H1 (cell line): Measurements from ENCODE around the gene KCNB1. TPM values are rescaled to one million over a fixed set of nuclear protein-coding genes. Genes with fewer than 3 reads are reported as not detected.

Source experiments
- EZH2 ChIP-seq: fragments of 200-600 bp; sonication (generic); IDR thresholded peaks from 2 replicates; pipeline ENCODE4 v1.7.1; 2012; ENCODE audit warnings: low read depth, mild to moderate bottlenecking, moderate library complexity, low read length, inconsistent platforms; ENCODE audit not compliant: severe bottlenecking
- FOSL1 ChIP-seq: IDR thresholded peaks from 2 replicates; pipeline ENCODE4 v1.6.1; 2011; ENCODE audit warnings: mild to moderate bottlenecking, low read depth, low read length, moderate library complexity; ENCODE audit not compliant: insufficient read depth
- MAX ChIP-seq: IDR thresholded peaks from 2 replicates; pipeline ENCODE4 v1.6.1; 2012; ENCODE audit warnings: inconsistent platforms
- RNF2 ChIP-seq: fragments of 200-900, 300-1000 bp; sonication (generic); IDR thresholded peaks from 2 replicates; pipeline ENCODE4 v1.7.1; 2016; ENCODE audit warnings: borderline replicate concordance, low read depth, mild to moderate bottlenecking, antibody characterized with exemption, low read length; ENCODE audit not compliant: poor library complexity, severe bottlenecking; ENCODE audit errors: missing control alignments
- YY1 ChIP-seq: IDR thresholded peaks from 2 replicates; pipeline ENCODE4 v1.6.1; 2011; ENCODE audit warnings: low read depth, mild to moderate bottlenecking, low read length
- polyA plus RNA-seq, 7 experiments: library from polyadenylated mRNA; depleted of rRNA in 3 of 7; stranded (reverse) in 5 of 7; unstranded in 2 of 7; fragments of >200 nt in 5 of 7; fragments of 200-250 nt in 2 of 7; gene quantifications; 1 replicate in 5 of 7; 2 replicates in 1 of 7; 4 replicates in 1 of 7; pipeline versions ENCODE4 v1.2.1 to v1.2.3, GENCODE V29; 2011 to 2013; ENCODE audit warnings: missing spikeins in 2 of 7, mixed read lengths in 2 of 7
- total RNA-seq: library from RNA; stranded (reverse); fragmentation: NEBNext Ultra II Directional; extraction: Animal tissue kit (Norgen Biotek cat#: 25700); gene quantifications from 2 replicates; pipeline ENCODE4 v1.2.1, GENCODE V29; 2021

Gene KCNB1
- total and polyA plus RNA-seq, 2 of the 8 experiments (the other 6 are each of a cell fraction or from before 2014, with no cell fraction given) = 0.58 to 0.67 TPM

- TF ChIP-seq FOSL1 (no peak), EZH2 (peak; percentile 82), RNF2 (peak; percentile 45), MAX (peak; percentile 10; the same call in 1 of the 2 replicates), YY1 (no peak)
Observed at GRCh38 chr20:49318430-49319207, 163.8 kb downstream of the KCNB1 start (continued).
